DMS 273 treated with DMSO at 0.1 percent for 48 hours (cell line): ENCODE results near the gene SCML2.
"Not testable (repeated sequence)": the region's sequence is repeated elsewhere in the genome, so short reads cannot be mapped to it uniquely, and the experiment has no call there.

Experiments
- DNase-seq: peaks from one replicate; lab custom pipeline; 2025; lab: John Stamatoyannopoulos, UW

The SCML2 gene

GRCh38 chrX:18271309-18271708 lies 83.2 kb downstream of the SCML2 start:
- no peak for DNase-seq

- no peak for DNase-seq
Measured at GRCh38 chrX:18255059-18255458, 99.4 kb downstream of the SCML2 start.

DNA sequence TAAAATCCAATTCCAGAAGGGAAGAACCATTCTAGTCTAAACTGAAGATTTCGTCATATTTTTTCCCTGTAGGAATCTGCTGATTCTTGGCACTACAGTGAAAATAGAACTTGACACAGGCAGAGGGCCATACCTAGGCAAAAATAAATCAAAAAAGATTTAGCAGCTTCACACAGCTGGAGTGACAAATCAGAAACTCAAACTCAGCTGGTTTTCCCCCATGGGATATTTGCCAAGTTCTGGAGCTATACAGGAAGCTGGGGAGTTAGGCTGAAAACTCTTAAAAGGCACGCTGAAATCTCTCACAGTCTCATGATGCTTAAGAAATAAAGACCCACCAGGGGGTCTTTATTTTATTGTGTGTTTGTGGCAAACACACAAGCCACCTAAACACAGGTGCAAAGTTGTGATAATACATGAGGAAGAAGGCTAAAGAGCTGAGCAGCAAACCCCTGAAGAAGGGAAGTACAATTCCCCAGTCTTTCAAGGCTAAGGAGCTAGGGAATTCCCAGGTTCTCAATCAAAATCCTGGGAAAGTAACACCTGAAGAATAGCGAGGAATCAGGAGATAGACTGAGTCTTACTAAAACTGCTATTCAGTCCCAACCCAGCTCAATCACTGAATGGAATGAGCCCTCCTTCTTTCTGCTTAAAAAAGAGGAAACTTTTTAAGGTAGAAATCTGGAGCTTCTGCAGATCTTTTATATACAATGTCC lies 101.7 kb downstream of the SCML2 start:
- DNase-seq: no peak

DNA sequence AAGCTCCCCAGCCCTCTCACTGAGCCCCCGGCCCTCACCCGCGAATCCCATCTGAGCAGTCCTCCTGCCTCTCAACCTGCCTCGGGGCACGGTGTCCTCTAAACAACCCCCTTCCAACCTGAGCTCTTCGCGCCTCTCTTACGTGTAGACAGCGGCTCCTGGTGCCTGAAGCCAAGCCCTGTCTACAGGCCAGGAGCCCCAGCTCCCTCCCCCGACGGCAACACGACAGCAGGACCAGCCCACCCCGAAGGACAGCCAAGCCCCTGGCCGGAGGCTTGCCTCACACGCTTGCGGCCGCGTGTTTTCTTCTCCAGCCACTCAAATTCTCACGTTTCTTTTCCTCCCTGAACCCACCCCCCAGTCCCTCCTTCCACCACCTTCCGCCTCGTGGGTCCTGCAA lies 124.8 kb downstream of the SCML2 start:
- not testable (repeated sequence) for DNase-seq

DNA sequence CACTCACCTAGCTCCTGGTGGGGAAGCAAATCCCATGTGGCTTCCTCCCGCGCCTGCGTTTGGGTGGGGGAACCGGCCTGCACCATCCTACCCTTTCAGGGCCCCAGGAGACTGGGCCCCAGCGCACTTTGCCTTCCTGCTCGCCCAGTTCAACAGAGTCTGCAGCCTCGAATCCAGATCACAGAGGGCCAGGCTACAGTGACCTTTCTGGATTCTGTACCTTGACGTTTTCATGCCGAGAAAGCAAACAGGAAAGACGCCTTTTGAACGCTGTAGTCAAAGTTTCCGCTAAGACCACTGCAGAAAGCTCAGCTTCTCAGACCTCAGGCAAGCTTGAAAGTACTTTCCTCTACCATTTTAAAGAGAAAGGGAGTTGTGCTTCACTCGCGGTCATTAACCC lies 126.4 kb downstream of the SCML2 start:
- no peak for DNase-seq

- no peak for DNase-seq
Measured at GRCh38 chrX:18227458-18227857, 127.0 kb downstream of the SCML2 start.

GRCh38 chrX:18220786-18221185 lies 133.7 kb downstream of the SCML2 start, which contains the start of gene BEND2:
Gene BEND2, minus strand, starts transcription at chrX:18220886. Its CDS starts 136 bp downstream, at chrX:18220750.
- DNase-seq: no peak

DNA sequence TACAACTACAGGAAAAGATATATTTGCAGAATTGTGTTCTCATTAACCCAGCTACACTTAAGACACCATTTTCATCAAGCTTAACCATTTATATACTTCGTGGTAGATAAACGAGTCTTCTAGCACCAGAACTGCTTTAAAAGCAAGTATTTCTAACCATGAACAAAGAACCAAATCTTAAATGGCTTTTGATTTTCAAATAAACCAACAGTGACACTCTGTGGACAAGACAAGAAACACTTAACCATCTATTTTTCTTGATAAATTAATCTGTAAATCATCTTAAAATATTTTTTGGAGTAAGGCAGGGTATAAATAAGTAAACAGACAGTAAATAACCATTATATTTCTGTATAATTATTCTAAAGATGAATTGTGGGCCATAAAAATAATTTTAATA lies 144.0 kb downstream of the SCML2 start:
- peak; percentile 19 for DNase-seq

- no peak for DNase-seq
Measured at GRCh38 chrX:18206657-18207056, 147.8 kb downstream of the SCML2 start.

DNA sequence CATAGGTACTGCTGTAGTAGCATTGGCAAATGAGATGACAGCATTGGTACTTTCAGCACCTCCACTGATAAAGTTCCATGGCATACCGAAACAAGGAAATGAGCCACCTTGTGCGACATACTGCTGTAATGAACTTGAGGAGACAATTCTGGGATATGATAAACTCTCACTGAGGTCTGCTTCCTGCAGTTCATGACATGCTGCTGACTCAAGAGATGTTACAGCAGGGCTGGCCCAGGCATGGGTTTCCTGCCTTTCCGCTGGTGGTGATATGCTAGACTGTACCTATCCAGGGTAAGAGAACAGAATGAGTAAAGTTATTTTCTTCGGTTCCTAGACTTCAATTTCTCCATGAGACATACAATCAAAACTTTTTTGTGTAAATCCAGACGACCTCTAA lies 150.9 kb downstream of the SCML2 start:
- no peak for DNase-seq

DNA sequence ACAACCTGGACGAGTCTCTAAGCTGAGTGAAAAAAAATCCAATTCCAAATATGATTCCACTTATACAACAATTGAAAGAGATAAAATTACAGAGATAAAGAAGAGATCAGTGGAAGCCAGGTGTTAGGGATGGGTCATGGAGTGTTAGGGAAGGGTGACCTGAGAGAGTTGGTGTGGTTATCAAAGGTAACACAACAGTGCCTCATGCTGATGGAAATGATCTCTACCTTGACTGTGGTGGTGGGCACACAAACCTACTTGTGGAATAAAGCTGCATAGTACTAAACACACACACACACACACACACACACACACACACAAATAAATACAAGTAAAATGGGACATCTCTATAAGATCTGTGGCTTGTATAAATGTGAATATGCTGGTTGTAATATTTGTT lies 159.8 kb downstream of the SCML2 start:
- DNase-seq: no peak
